SK-N-SH treated with all-trans-retinoic acid at 6 μM for 48 hours (cell line): ENCODE results near the gene OXTR.

Experiments used
- ATAC-seq: fragments of 200-7000 bp; cut with Tn5 transposase; 3 replicates; pipeline ENCODE4 v1.9.1; 2020; ENCODE audit warnings: mild to moderate bottlenecking, moderate library complexity
- BACH2 ChIP-seq: fragments of 250-450 bp; sonication (Bioruptor Pico); IDR thresholded peaks from 2 replicates; pipeline ENCODE4 v1.9.0; 2021; ENCODE audit warnings: mild to moderate bottlenecking, borderline replicate concordance
- CSDC2 ChIP-seq: fragments of 250-450 bp; sonication (Bioruptor Pico); IDR thresholded peaks from 2 replicates; pipeline ENCODE4 v1.5.0; 2020; ENCODE audit warnings: mild to moderate bottlenecking, moderate library complexity
- ESRRG ChIP-seq: fragments of 250-450 bp; sonication (Bioruptor Pico); IDR thresholded peaks from 2 replicates; pipeline ENCODE4 v1.6.1; 2021; ENCODE audit warnings: mild to moderate bottlenecking
- GLIS3 ChIP-seq: fragments of 250-450 bp; sonication (Bioruptor Pico); IDR thresholded peaks from 2 replicates; pipeline ENCODE4 v1.5.0; 2020; ENCODE audit warnings: mild to moderate bottlenecking, moderate library complexity
- ISL1 ChIP-seq: fragments of 250-450 bp; sonication (Bioruptor Pico); IDR thresholded peaks from 2 replicates; pipeline ENCODE4 v2.1.2; 2022; ENCODE audit warnings: mild to moderate bottlenecking, moderate library complexity
- PPARA ChIP-seq: fragments of 250-450 bp; sonication (Bioruptor Pico); IDR thresholded peaks from 2 replicates; pipeline ENCODE4 v1.5.0; 2020; ENCODE audit warnings: mild to moderate bottlenecking, borderline replicate concordance
- RARB ChIP-seq: fragments of 250-450 bp; sonication (Bioruptor Pico); IDR thresholded peaks from 2 replicates; pipeline ENCODE4 v1.8.0; 2021; ENCODE audit warnings: mild to moderate bottlenecking, moderate library complexity
- TCF4 ChIP-seq: fragments of 250-450 bp; sonication (Bioruptor Pico); IDR thresholded peaks from 2 replicates; pipeline ENCODE4 v1.8.0; 2021; ENCODE audit warnings: mild to moderate bottlenecking, moderate library complexity, borderline replicate concordance
- TOX ChIP-seq: fragments of 250-450 bp; sonication (Bioruptor Pico); IDR thresholded peaks from 2 replicates; pipeline ENCODE4 v1.8.0; 2021; ENCODE audit warnings: mild to moderate bottlenecking, moderate library complexity, borderline replicate concordance
- ZC3H10 ChIP-seq: fragments of 250-450 bp; sonication (Bioruptor Pico); IDR thresholded peaks from 2 replicates; pipeline ENCODE4 v1.5.1; 2021; ENCODE audit warnings: mild to moderate bottlenecking, moderate library complexity
- ZFP3 ChIP-seq: fragments of 250-450 bp; sonication (Bioruptor Pico); IDR thresholded peaks from 2 replicates; pipeline ENCODE4 v1.5.0; 2020; ENCODE audit warnings: mild to moderate bottlenecking, moderate library complexity
- ZFP30 ChIP-seq: fragments of 450-650 bp; formaldehyde crosslinking; IDR thresholded peaks from 2 replicates; pipeline ENCODE4 v1.5.0; 2022; ENCODE audit warnings: mild to moderate bottlenecking, moderate library complexity
- ZNF565 ChIP-seq: fragments of 450-650 bp; formaldehyde crosslinking; conservative IDR thresholded peaks from 2 replicates; pipeline ENCODE4 v1.5.0; 2020; ENCODE audit warnings: low read depth, mild to moderate bottlenecking, moderate library complexity
- ZNF70 ChIP-seq: fragments of 450-650 bp; formaldehyde crosslinking; IDR thresholded peaks from 2 replicates; pipeline ENCODE4 v1.5.0; 2020; ENCODE audit warnings: mild to moderate bottlenecking, moderate library complexity
- ZNF8 ChIP-seq: fragments of 450-650 bp; formaldehyde crosslinking; IDR thresholded peaks from 2 replicates; pipeline ENCODE4 v1.5.0; 2020; ENCODE audit warnings: mild to moderate bottlenecking, moderate library complexity
- TF ChIP-seq, protein P1 (sequence below): fragments of 250-450 bp; sonication (Bioruptor Pico); IDR thresholded peaks from 2 replicates; pipeline ENCODE4 v1.5.1; 2021; ENCODE audit warnings: mild to moderate bottlenecking, moderate library complexity
- TF ChIP-seq, protein P2 (sequence below): fragments of 250-450 bp; sonication (Bioruptor Pico); IDR thresholded peaks from 2 replicates; pipeline ENCODE4 v1.5.1; 2020; ENCODE audit warnings: low read depth, mild to moderate bottlenecking, moderate library complexity
- TF ChIP-seq, protein P3 (sequence below): fragments of 250-450 bp; sonication (Bioruptor Pico); IDR thresholded peaks from 2 replicates; pipeline ENCODE4 v1.8.0; 2020; ENCODE audit warnings: mild to moderate bottlenecking, moderate library complexity, borderline replicate concordance
- TF ChIP-seq, protein P4 (sequence below): fragments of 250-450 bp; sonication (Bioruptor Pico); IDR thresholded peaks from 2 replicates; pipeline ENCODE4 v1.5.0; 2020; ENCODE audit warnings: mild to moderate bottlenecking, moderate library complexity
- TF ChIP-seq, protein P5 (sequence below): fragments of 250-450 bp; sonication (Bioruptor Pico); IDR thresholded peaks from 2 replicates; pipeline ENCODE4 v1.8.0; 2021; ENCODE audit warnings: low read depth, mild to moderate bottlenecking, moderate library complexity, borderline replicate concordance

The OXTR gene

DNA sequence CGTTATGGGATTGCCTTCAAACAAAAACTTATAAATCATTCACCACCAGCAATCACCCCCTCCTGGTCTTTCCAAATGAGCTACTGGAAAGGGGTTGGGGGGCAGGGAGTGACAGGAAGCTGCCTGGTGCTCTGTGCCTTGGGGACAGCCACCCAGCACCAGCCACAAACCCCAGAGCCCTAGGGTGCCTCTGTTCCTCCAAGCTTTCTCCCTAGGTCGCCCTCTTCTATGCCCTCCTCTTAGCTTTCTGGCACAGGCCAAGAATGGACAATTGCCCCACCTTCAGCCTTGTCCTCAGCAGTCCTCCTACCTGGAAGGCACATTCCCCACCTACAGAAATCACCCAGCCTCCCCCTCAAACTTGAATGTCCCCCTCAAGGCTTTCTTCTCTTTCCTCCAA lies 3.3 kb downstream of the OXTR start:
- ATAC-seq: no peak
- TF ChIP-seq, protein P1, sequence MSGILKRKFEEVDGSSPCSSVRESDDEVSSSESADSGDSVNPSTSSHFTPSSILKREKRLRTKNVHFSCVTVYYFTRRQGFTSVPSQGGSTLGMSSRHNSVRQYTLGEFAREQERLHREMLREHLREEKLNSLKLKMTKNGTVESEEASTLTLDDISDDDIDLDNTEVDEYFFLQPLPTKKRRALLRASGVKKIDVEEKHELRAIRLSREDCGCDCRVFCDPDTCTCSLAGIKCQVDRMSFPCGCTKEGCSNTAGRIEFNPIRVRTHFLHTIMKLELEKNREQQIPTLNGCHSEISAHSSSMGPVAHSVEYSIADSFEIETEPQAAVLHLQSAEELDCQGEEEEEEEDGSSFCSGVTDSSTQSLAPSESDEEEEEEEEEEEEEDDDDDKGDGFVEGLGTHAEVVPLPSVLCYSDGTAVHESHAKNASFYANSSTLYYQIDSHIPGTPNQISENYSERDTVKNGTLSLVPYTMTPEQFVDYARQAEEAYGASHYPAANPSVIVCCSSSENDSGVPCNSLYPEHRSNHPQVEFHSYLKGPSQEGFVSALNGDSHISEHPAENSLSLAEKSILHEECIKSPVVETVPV: no peak
- no peak for TF ChIP-seq PPARA (CRISPR knock-in tag)
- TF ChIP-seq, protein P2, sequence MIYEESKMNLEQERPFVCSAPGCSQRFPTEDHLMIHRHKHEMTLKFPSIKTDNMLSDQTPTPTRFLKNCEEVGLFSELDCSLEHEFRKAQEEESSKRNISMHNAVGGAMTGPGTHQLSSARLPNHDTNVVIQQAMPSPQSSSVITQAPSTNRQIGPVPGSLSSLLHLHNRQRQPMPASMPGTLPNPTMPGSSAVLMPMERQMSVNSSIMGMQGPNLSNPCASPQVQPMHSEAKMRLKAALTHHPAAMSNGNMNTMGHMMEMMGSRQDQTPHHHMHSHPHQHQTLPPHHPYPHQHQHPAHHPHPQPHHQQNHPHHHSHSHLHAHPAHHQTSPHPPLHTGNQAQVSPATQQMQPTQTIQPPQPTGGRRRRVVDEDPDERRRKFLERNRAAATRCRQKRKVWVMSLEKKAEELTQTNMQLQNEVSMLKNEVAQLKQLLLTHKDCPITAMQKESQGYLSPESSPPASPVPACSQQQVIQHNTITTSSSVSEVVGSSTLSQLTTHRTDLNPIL (CRISPR knock-in tag): no peak
- TF ChIP-seq ZC3H10: no peak
- no peak for TF ChIP-seq ZNF8
- TF ChIP-seq GLIS3: no peak
- TF ChIP-seq ZFP30 (CRISPR knock-in tag): no peak
- TF ChIP-seq, protein P3, sequence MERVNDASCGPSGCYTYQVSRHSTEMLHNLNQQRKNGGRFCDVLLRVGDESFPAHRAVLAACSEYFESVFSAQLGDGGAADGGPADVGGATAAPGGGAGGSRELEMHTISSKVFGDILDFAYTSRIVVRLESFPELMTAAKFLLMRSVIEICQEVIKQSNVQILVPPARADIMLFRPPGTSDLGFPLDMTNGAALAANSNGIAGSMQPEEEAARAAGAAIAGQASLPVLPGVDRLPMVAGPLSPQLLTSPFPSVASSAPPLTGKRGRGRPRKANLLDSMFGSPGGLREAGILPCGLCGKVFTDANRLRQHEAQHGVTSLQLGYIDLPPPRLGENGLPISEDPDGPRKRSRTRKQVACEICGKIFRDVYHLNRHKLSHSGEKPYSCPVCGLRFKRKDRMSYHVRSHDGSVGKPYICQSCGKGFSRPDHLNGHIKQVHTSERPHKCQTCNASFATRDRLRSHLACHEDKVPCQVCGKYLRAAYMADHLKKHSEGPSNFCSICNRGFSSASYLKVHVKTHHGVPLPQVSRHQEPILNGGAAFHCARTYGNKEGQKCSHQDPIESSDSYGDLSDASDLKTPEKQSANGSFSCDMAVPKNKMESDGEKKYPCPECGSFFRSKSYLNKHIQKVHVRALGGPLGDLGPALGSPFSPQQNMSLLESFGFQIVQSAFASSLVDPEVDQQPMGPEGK (CRISPR knock-in tag): no peak
- no peak for TF ChIP-seq ISL1 (CRISPR knock-in tag)
- TF ChIP-seq, protein P4, sequence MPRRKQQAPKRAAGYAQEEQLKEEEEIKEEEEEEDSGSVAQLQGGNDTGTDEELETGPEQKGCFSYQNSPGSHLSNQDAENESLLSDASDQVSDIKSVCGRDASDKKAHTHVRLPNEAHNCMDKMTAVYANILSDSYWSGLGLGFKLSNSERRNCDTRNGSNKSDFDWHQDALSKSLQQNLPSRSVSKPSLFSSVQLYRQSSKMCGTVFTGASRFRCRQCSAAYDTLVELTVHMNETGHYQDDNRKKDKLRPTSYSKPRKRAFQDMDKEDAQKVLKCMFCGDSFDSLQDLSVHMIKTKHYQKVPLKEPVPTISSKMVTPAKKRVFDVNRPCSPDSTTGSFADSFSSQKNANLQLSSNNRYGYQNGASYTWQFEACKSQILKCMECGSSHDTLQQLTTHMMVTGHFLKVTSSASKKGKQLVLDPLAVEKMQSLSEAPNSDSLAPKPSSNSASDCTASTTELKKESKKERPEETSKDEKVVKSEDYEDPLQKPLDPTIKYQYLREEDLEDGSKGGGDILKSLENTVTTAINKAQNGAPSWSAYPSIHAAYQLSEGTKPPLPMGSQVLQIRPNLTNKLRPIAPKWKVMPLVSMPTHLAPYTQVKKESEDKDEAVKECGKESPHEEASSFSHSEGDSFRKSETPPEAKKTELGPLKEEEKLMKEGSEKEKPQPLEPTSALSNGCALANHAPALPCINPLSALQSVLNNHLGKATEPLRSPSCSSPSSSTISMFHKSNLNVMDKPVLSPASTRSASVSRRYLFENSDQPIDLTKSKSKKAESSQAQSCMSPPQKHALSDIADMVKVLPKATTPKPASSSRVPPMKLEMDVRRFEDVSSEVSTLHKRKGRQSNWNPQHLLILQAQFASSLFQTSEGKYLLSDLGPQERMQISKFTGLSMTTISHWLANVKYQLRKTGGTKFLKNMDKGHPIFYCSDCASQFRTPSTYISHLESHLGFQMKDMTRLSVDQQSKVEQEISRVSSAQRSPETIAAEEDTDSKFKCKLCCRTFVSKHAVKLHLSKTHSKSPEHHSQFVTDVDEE (CRISPR knock-in tag): no peak
- TF ChIP-seq ESRRG (CRISPR knock-in tag): no peak
- no peak for TF ChIP-seq ZNF70 (CRISPR knock-in tag)
- no peak for TF ChIP-seq ZNF565
- TF ChIP-seq RARB: no peak
- TF ChIP-seq ZFP3 (CRISPR knock-in tag): no peak
- TF ChIP-seq TCF4 (CRISPR knock-in tag): no peak
- no peak for TF ChIP-seq CSDC2 (CRISPR knock-in tag)
- no peak for TF ChIP-seq TOX (CRISPR knock-in tag)
- TF ChIP-seq BACH2: no peak
- TF ChIP-seq, all 23 proteins: peak for 0

DNA sequence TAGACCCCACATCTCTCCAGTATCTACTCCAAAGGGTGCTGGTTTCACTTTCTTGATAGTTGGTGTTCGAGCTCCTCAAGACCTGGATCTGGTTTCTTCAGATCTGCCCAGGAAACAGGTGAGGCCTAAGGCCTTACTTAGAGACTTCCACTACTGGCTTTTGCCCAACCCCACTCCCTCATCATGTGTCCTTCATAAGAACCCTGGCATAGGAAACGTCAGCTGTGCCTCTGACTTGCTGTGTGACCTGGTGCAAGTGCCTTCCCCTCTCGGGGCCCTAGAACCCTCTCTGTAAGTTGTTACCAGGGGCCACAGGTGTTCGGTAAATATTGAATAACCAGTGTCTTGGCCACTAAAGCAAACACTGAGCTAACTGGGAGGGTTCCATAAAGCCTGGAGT lies 3.9 kb downstream of the OXTR start:
- ATAC-seq: no peak
- TF ChIP-seq ESRRG (CRISPR knock-in tag) (no peak), ZNF565 (no peak), ISL1 (CRISPR knock-in tag) (no peak), ZNF70 (CRISPR knock-in tag) (no peak), ZFP3 (CRISPR knock-in tag) (no peak)

DNA sequence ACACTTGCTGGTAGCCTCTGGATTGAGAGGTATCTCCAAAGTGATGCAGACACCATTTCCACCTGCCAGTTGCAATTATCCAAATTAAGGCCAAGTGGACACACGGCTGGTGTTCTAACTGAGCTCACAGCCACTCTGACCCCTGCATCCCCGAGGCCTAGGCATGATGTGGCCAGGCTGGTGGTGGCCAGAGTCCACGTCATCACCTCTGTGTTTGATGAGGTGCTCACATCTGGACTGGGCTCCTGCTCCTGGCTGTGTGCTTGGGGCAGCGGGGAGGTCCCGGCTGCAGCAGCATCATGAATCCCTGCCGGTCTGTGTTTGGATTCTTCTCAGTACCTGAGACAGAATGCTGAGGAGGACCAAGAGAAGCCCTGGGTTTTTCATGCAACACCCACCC lies 4.9 kb downstream of the OXTR start:
- no peak for ATAC-seq
- TF ChIP-seq ZC3H10 (no peak), PPARA (CRISPR knock-in tag) (no peak), ISL1 (CRISPR knock-in tag) (no peak), ZFP30 (CRISPR knock-in tag) (no peak), TCF4 (CRISPR knock-in tag) (no peak)
- TF ChIP-seq, protein P4 (CRISPR knock-in tag): no peak
- TF ChIP-seq, protein P1: no peak
- TF ChIP-seq, protein P2 (CRISPR knock-in tag): no peak
- TF ChIP-seq, protein P5, sequence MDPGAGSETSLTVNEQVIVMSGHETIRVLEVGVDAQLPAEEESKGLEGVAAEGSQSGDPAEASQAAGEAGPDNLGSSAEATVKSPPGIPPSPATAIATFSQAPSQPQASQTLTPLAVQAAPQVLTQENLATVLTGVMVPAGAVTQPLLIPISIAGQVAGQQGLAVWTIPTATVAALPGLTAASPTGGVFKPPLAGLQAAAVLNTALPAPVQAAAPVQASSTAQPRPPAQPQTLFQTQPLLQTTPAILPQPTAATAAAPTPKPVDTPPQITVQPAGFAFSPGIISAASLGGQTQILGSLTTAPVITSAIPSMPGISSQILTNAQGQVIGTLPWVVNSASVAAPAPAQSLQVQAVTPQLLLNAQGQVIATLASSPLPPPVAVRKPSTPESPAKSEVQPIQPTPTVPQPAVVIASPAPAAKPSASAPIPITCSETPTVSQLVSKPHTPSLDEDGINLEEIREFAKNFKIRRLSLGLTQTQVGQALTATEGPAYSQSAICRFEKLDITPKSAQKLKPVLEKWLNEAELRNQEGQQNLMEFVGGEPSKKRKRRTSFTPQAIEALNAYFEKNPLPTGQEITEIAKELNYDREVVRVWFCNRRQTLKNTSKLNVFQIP: no peak
- TF ChIP-seq, protein P3 (CRISPR knock-in tag): no peak
